ENCODE measurements around the gene HEXD. TPM values are rescaled to one million over a fixed set of nuclear protein-coding genes. Genes with fewer than 3 reads are reported as not detected.

Gene HEXD
- total RNA-seq, 1 experiment from 2014 or later = 30.0 TPM

DNA sequence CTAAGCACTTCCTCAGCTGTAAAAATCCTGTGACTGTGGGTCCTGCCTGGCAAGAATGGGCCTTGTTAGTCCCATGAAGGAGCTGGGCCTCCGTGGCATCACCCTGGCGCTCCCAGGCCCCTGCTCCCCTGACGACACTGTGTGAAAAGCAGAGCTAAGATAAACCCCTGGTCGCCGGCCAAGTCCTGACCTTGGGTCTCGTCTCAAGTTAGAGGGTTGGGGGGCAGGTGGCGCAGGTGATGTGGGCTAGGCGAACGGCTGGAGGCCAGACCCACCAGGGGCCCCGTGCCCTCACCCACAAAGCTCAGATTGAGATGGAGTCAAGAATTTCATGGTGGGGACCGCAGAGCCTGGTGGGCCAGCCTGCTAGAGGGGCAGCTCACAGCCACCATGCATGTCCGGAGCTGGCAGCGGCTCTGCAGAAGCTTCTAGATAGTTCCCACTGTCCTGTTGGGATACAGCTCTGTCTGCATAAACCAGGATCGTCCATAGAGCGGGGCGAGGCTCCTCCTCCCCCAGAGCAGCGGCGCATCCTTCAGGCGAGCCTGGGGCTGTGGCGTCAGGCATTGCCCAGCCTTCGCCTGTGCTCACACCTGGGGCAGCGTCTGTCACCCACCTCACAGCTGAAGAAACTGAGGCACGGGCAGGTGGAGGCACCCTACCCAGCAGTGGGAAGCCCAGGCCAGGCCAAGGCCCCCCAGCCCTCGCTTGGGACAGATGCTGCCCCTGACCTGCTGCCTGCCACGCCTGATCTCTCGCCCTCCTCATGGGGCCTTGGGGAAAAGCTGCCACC lies 20.4 kb downstream of the HEXD start:
- Histone ChIP-seq H3K4me2 (no peak overlapping the region), H3K27me3 (ENCODE audit: insufficient read depth, low read depth) (no peaks in the 10 kb centered on the region), H4K20me1 (ENCODE audit: insufficient read depth) (no peaks in the 10 kb centered on the region), H3F3A (ENCODE audit: insufficient read depth, low read depth) (no peaks in the 10 kb centered on the region), H3K4me1 (replicated peaks; ENCODE audit: insufficient read depth) (no peaks in the 10 kb centered on the region), H3K36me3 (ENCODE audit: low read depth) (no peaks in the 10 kb centered on the region), H3K27ac (no peak overlapping the region), H3K79me2 (ENCODE audit: low read depth) (no peaks in the 10 kb centered on the region), H3K9me2 (ENCODE audit: insufficient read depth) (no peaks in the 10 kb centered on the region), H3K4me3 (no peak overlapping the region), H3K9me3 (ENCODE audit: insufficient read depth, low read depth) (no peaks in the 10 kb centered on the region), H2AFZ (no peak overlapping the region)
- ChIA-PET CTCF (interaction anchor here (0.6 kb wide), 1 partner anchor 150 kb away, joined by 7 read pairs; no protein-coding TSS in a partner anchor), POLR2A (ENCODE audit: unreplicated experiment) (no interaction called here)
- no peak for DNase-seq
- no TSS peak for BruUV-seq (replicated peaks)
- TF ChIP-seq CTCF (conservative IDR thresholded peaks at IDR 0.05) = no peak
- no peak for TF ChIP-seq EZH2 (IDR thresholded peaks at IDR 0.05; ENCODE audit: low read depth)
- intact Hi-C loops (cut with micrococcal nuclease; ENCODE audit: unreplicated experiment) = no loop called here

GRCh38 chr17:82439194-82439828 lies 21.2 kb downstream of the HEXD start:
- no TSS peak for BruUV-seq (replicated peaks)
- Histone ChIP-seq H2AFZ (no peak overlapping the region), H3K4me3 (no peak overlapping the region), H3K36me3 (ENCODE audit: low read depth) (no peaks in the 10 kb centered on the region), H3K79me2 (ENCODE audit: low read depth) (no peaks in the 10 kb centered on the region), H3K27me3 (ENCODE audit: insufficient read depth, low read depth) (no peaks in the 10 kb centered on the region), H3K4me1 (replicated peaks; ENCODE audit: insufficient read depth) (no peaks in the 10 kb centered on the region), H3K4me2 (no peak overlapping the region), H3K9me2 (ENCODE audit: insufficient read depth) (no peaks in the 10 kb centered on the region), H3K27ac (no peak overlapping the region), H3F3A (ENCODE audit: insufficient read depth, low read depth) (no peaks in the 10 kb centered on the region), H4K20me1 (ENCODE audit: insufficient read depth) (no peaks in the 10 kb centered on the region), H3K9me3 (ENCODE audit: insufficient read depth, low read depth) (no peaks in the 10 kb centered on the region)
- ChIA-PET CTCF (no interaction called here), POLR2A (ENCODE audit: unreplicated experiment) (no interaction called here)
- DNase-seq = no peak
- TF ChIP-seq EZH2 (IDR thresholded peaks at IDR 0.05; ENCODE audit: low read depth) (no peak), CTCF (conservative IDR thresholded peaks at IDR 0.05) (no peak)
- intact Hi-C loops (cut with micrococcal nuclease; ENCODE audit: unreplicated experiment) = no loop called here

- H2AFZ ChIP-seq = no peak overlapping the region
- TF ChIP-seq CTCF (conservative IDR thresholded peaks at IDR 0.05) (no peak), EZH2 (IDR thresholded peaks at IDR 0.05; ENCODE audit: low read depth) (no peak)
- H4K20me1 ChIP-seq (ENCODE audit: insufficient read depth) = no peaks in the 10 kb centered on the region
- POLR2A ChIA-PET (ENCODE audit: unreplicated experiment) = no interaction called here
- no peak for DNase-seq
- no peaks in the 10 kb centered on the region for H3K4me1 ChIP-seq (replicated peaks; ENCODE audit: insufficient read depth)
- no peaks in the 10 kb centered on the region for H3K27me3 ChIP-seq (ENCODE audit: insufficient read depth, low read depth)
- H3F3A ChIP-seq (ENCODE audit: insufficient read depth, low read depth) = no peaks in the 10 kb centered on the region
- intact Hi-C loops (cut with micrococcal nuclease; ENCODE audit: unreplicated experiment) = no loop called here
- H3K4me3 ChIP-seq = no peak overlapping the region
- H3K79me2 ChIP-seq (ENCODE audit: low read depth) = no peaks in the 10 kb centered on the region
- H3K9me3 ChIP-seq (ENCODE audit: insufficient read depth, low read depth) = no peaks in the 10 kb centered on the region
- H3K4me2 ChIP-seq = no peak overlapping the region
- BruUV-seq (replicated peaks) = no TSS peak
- no peaks in the 10 kb centered on the region for H3K36me3 ChIP-seq (ENCODE audit: low read depth)
- H3K9me2 ChIP-seq (ENCODE audit: insufficient read depth) = no peaks in the 10 kb centered on the region
- CTCF ChIA-PET = no interaction called here
- no peak overlapping the region for H3K27ac ChIP-seq
Measured at GRCh38 chr17:82439829-82440365, 21.8 kb downstream of the HEXD start.
